GM10248 (cell line): Measurements from ENCODE around the gene ZNF709.
A peak's percentile ranks its signal among the peaks of the same experiment; 100 is the strongest.
"Not testable (repeated sequence)": the region's sequence is repeated elsewhere in the genome, so short reads cannot be mapped to it uniquely, and the experiment has no call there.

Source experiments
- CTCF ChIA-PET: fragments of 300-600 bp; sonication (Branson Sonifier 250); formaldehyde crosslinking; extraction: SDS; loops from one replicate; lab custom pipeline; 2021; ENCODE audit warnings: antibody characterized with exemption; lab: Yijun Ruan, JAX
- POLR2A ChIA-PET: fragments of 350-650 bp; sonication (Branson Sonifier 250); formaldehyde crosslinking; extraction: SDS; loops from one replicate; lab custom pipeline; 2020; ENCODE audit warnings: antibody characterized with exemption; lab: Yijun Ruan, JAX
- DNase-seq: peaks from one replicate; pipeline ENCODE4 v3.0.0; 2012; ENCODE audit errors: extremely low spot score
- CTCF ChIP-seq: IDR thresholded peaks from 2 replicates; pipeline ENCODE4 v1.5.1; 2012; ENCODE audit warnings: mild to moderate bottlenecking, low read depth; ENCODE audit errors: extremely low read depth, missing control alignments, control extremely low read depth

The ZNF709 gene

GRCh38 chr19:12453495-12453894 is 31.1 kb downstream of the ZNF709 start:
- CTCF ChIA-PET: no interaction called here
- DNase-seq: no peak
- POLR2A ChIA-PET: no interaction called here
- no peak for TF ChIP-seq CTCF

GRCh38 chr19:12450844-12451243 is 33.8 kb downstream of the ZNF709 start:
- ChIA-PET CTCF (interaction anchor here (1.2 kb wide), 1 partner anchor 10 kb away, joined by 3 read pairs; the partner anchor contains the start of gene ZNF443), POLR2A (no interaction called here)
- no peak for TF ChIP-seq CTCF
- DNase-seq: no peak

GRCh38 chr19:12448808-12449207 is 35.8 kb downstream of the ZNF709 start:
- POLR2A ChIA-PET: no interaction called here
- CTCF ChIA-PET: no interaction called here
- TF ChIP-seq CTCF: no peak
- no peak for DNase-seq

- DNase-seq: peak; percentile 87
- CTCF ChIA-PET: interaction anchor here (1.1 to 1.3 kb wide), 2 partner anchors 10 to 54 kb away, joined by 3 read pairs; no protein-coding TSS in a partner anchor
Measured at GRCh38 chr19:12440541-12441316, 43.9 kb downstream of the ZNF709 start, which contains the start of gene ZNF443. ZNF443 (minus strand) TSS chr19:12441021; CDS start chr19:12440914, 107 bp downstream.

GRCh38 chr19:12439686-12440540 is 44.7 kb downstream of the ZNF709 start:
- ChIA-PET CTCF (interaction anchor here (1.1 kb wide), 1 partner anchor 55 kb away, joined by 3 read pairs; no protein-coding TSS in a partner anchor), POLR2A (interaction anchor here (1.5 kb wide), 1 partner anchor 56 kb away, joined by 5 read pairs; no protein-coding TSS in a partner anchor)
- DNase-seq: not testable (repeated sequence)

More at GRCh38 chr19:12440541-12441316, 43.9 kb downstream of the ZNF709 start, which contains the start of gene ZNF443:
- TF ChIP-seq CTCF: no peak
- POLR2A ChIA-PET: interaction anchor here (0.5 to 1.5 kb wide), 3 partner anchors 55 to 552 kb away, joined by 3 to 6 read pairs (median 5); no protein-coding TSS in a partner anchor

GRCh38 chr19:12430726-12431299 is 53.8 kb downstream of the ZNF709 start:
- DNase-seq, CTCF ChIA-PET, POLR2A ChIA-PET: not testable (repeated sequence)

GRCh38 chr19:12425888-12426274 is 58.7 kb downstream of the ZNF709 start:
- ChIA-PET CTCF (no interaction called here), POLR2A (interaction anchor here (0.6 kb wide), 1 partner anchor 51 kb away, joined by 4 read pairs; no protein-coding TSS in a partner anchor)
- no peak for TF ChIP-seq CTCF
- no peak for DNase-seq
